Endodermal cell (in vitro differentiated cells): Measurements from ENCODE around the gene LRRC23. TPM values are rescaled to one million over a fixed set of nuclear protein-coding genes. Genes with fewer than 3 reads are reported as not detected.

ENCODE experiments used
- DNase-seq: peaks from one replicate; pipeline ENCODE4 v3.0.0-alpha.2; 2017
- H3K27ac ChIP-seq: 2 replicates; pipeline ENCODE4 v1.5.1; 2013; ENCODE audit warnings: mild to moderate bottlenecking, low read depth, low read length, moderate library complexity
- H3K27me3 ChIP-seq: 2 replicates; pipeline ENCODE4 v1.6.1; 2013; ENCODE audit warnings: mild to moderate bottlenecking, low read length, moderate library complexity; ENCODE audit not compliant: insufficient read depth, control insufficient read depth, poor library complexity, severe bottlenecking
- H3K36me3 ChIP-seq: 2 replicates; pipeline ENCODE4 v1.7.0; 2013; ENCODE audit warnings: mild to moderate bottlenecking, low read length, moderate library complexity; ENCODE audit not compliant: control insufficient read depth, insufficient read depth
- H3K4me1 ChIP-seq: one replicate; pipeline ENCODE4 v1.7.0; 2013; ENCODE audit warnings: low read length; ENCODE audit not compliant: control insufficient read depth, insufficient read depth
- H3K4me3 ChIP-seq: 2 replicates; pipeline ENCODE4 v1.5.1; 2013; ENCODE audit warnings: mild to moderate bottlenecking, low read length, moderate library complexity
- H3K9ac ChIP-seq: 2 replicates; pipeline ENCODE4 v1.6.1; 2013; ENCODE audit warnings: mild to moderate bottlenecking, low read length, moderate library complexity; ENCODE audit not compliant: poor library complexity, severe bottlenecking; ENCODE audit errors: extremely low read depth
- H3K9me3 ChIP-seq: 2 replicates; pipeline ENCODE4 v1.6.1; 2013; ENCODE audit warnings: mild to moderate bottlenecking, low read length, moderate library complexity; ENCODE audit not compliant: control insufficient read depth
- H3K27ac Mint-ChIP-seq: 2 replicates; pipeline ENCODE4 v1.8.0; 2020; ENCODE audit warnings: mixed read lengths
- H3K27me3 Mint-ChIP-seq: 2 replicates; pipeline ENCODE4 v1.8.0; 2021; ENCODE audit warnings: mild to moderate bottlenecking, mixed read lengths; ENCODE audit not compliant: insufficient read depth
- H3K36me3 Mint-ChIP-seq: 2 replicates; pipeline ENCODE4 v1.8.0; 2020; ENCODE audit warnings: low read depth, mixed read lengths
- H3K4me1 Mint-ChIP-seq: 2 replicates; pipeline ENCODE4 v1.8.0; 2020; ENCODE audit warnings: mixed read lengths
- H3K4me3 Mint-ChIP-seq: 2 replicates; pipeline ENCODE4 v1.8.0; 2020; ENCODE audit warnings: mild to moderate bottlenecking, moderate library complexity, mixed read lengths
- H3K9me3 Mint-ChIP-seq: 2 replicates; pipeline ENCODE4 v1.8.0; 2020; ENCODE audit warnings: mild to moderate bottlenecking, mixed read lengths
- CTCF ChIP-seq: fragments of 200-600 bp; sonication (generic); conservative IDR thresholded peaks from 2 replicates; pipeline ENCODE4 v1.5.0; 2021; ENCODE audit warnings: antibody characterized with exemption, mild to moderate bottlenecking
- WGBS, 2 experiments: methylation state at CpG; one replicate each; pipeline versions ENCODE4 v1.1.5 to v1.1.7; 2013; ENCODE audit warnings: missing lambda C conversion rate in 2 of 2, mixed read lengths in 1 of 2; ENCODE audit not compliant: insufficient coverage in 1 of 2, insufficient read length in 1 of 2; 5-methylcytosine and 5-hydroxymethylcytosine counted together
- total RNA-seq, 2 donors: library from RNA; stranded (reverse); fragmentation: NEBNext Ultra II Directional in 1 of 2; extraction: Animal tissue kit (Norgen Biotek cat#: 25700) in 1 of 2; gene quantifications; 2 replicates in 1 of 2; 3 replicates in 1 of 2; pipeline ENCODE4 v1.2.1, GENCODE V29; 2021

Gene LRRC23
- total RNA-seq, 2 donors from 2014 or later, result 7.8 to 11.5 TPM

DNA sequence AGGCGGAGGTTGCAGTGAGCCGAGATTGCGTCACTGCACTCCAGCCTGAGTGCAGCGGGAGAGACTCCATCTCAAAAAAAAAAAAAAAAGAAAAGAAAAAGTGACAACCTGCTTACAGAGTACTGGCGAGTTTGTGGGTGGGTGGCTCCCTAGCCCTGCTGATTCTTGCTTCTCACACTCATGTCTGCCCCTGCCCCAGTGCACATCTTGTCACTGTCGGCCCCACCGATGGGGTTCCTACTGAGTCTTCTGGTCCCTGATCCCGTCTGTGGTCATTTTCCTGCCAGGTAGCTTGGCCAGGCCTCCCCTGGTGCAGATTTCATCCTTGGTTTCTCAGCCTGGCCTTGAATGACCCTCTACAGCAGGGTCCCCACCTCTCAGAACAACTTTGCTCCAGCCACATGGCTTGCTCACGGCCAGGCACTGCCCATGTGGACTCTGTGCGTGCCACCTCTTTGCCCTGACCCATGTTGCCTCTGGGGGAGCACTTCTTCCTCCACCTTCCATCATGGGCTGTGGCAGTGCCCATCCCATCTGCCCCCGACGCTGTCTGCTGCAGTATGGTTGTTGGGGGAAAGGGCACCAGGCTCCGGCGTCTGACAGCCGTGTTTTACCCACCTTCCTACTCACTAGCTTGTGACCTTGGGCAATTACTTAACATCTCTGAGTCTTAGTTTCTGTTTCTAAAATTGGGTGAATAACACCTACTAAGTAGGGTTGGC, 44.4 kb downstream of the LRRC23 start:
- no peak overlapping the region for H3K27ac ChIP-seq
- H3K9me3 ChIP-seq, result no peaks in the 10 kb centered on the region
- Mint-ChIP-seq H3K27me3 (no peaks in the 10 kb centered on the region), H3K9me3 (no peaks in the 10 kb centered on the region), H3K27ac (no peak overlapping the region), H3K36me3 (peaks cover 6% of the 10 kb centered on the region), H3K4me3 (no peak overlapping the region), H3K4me1 (peaks cover 26% of the 10 kb centered on the region)
- peak; percentile 44 for TF ChIP-seq CTCF
- H3K4me1 ChIP-seq, result peaks cover 7% of the 10 kb centered on the region
- no peak overlapping the region for H3K4me3 ChIP-seq
- H3K27me3 ChIP-seq, result no peaks in the 10 kb centered on the region
- no peak for DNase-seq
- H3K9ac ChIP-seq, result no peak overlapping the region
- 90 to 93% methylated on average over 8 to 15 of the region's 15 CpGs for WGBS, 2 experiments
- no peaks in the 10 kb centered on the region for H3K36me3 ChIP-seq

GRCh38 chr12:6950401-6950801, 45.8 kb downstream of the LRRC23 start:
- no peak overlapping the region for H3K4me3 Mint-ChIP-seq
- no peaks in the 10 kb centered on the region for H3K27me3 ChIP-seq
- TF ChIP-seq CTCF, result peak; percentile 68
- peaks cover 8% of the 10 kb centered on the region for H3K36me3 Mint-ChIP-seq
- WGBS, 2 experiments, result 98 to 100% methylated on average over 1 of the region's 1 CpG
- peaks cover 5% of the 10 kb centered on the region for H3K4me1 ChIP-seq
- no peaks in the 10 kb centered on the region for H3K9me3 Mint-ChIP-seq
- no peak overlapping the region for H3K9ac ChIP-seq
- no peaks in the 10 kb centered on the region for H3K9me3 ChIP-seq
- peaks cover 17% of the 10 kb centered on the region for H3K4me1 Mint-ChIP-seq
- no peak overlapping the region for H3K27ac ChIP-seq
- H3K4me3 ChIP-seq, result no peak overlapping the region
- no peaks in the 10 kb centered on the region for H3K27me3 Mint-ChIP-seq
- no peak for DNase-seq
- no peaks in the 10 kb centered on the region for H3K36me3 ChIP-seq
- H3K27ac Mint-ChIP-seq, result peak overlapping the region; percentile 25

DNA sequence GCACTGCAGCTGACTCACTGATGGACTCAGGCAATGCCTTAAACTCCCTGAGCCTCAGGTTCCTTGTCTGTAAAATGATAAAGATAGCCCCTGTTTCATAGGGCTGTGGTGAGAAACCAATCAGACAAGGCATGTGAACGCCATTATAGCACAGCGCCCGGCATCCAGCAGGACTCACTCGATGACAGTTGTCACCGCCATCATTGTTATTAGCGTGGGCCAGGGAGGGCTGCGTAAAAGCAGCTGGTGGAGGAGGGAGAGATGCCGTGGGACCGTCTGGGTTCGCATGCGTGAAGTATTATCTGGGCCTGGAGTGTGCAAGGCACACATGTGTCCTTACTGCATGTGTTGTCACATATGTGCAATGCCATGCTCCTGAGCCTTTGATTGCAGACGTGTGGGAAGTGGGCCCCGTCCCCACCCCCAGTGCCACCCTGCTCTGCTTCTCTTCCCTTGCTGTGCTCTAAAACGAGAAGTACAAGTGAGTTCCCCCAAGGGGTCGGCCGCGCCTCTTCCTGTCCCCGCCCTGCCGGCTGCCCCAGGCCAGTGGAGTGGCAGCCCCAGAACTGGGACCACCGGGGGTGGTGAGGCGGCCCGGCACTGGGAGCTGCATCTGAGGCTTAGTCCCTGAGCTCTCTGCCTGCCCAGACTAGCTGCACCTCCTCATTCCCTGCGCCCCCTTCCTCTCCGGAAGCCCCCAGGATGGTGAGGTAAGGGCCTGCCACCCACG, 46.4 kb downstream of the LRRC23 start, which contains the start of gene PTPN6:
TSS of gene PTPN6 (plus strand) at position 546 of the 730 bp plus-strand sequence. CDS start at position 703, 157 bp downstream.
- no peak within 1 kb of the TSS for H3K27ac ChIP-seq
- TF ChIP-seq CTCF, result no peak
- no peaks in the 10 kb centered on the region for H3K27me3 ChIP-seq
- H3K27ac Mint-ChIP-seq, result peak within 1 kb of the TSS; percentile 25
- no peaks in the 10 kb centered on the region for H3K27me3 Mint-ChIP-seq
- H3K36me3 ChIP-seq, result no peaks in the 10 kb centered on the region
- H3K9me3 Mint-ChIP-seq, result no peaks in the 10 kb centered on the region
- H3K36me3 Mint-ChIP-seq, result peaks cover 13% of the 10 kb centered on the region
- no peak within 1 kb of the TSS for H3K4me3 ChIP-seq
- no peak for DNase-seq
- 91% methylated on average over 21 to 25 of the region's 25 CpGs for WGBS, 2 experiments
- H3K4me1 Mint-ChIP-seq, result peaks cover 11% of the 10 kb centered on the region
- no peaks in the 10 kb centered on the region for H3K4me1 ChIP-seq
- H3K9me3 ChIP-seq, result no peaks in the 10 kb centered on the region
- no peak within 1 kb of the TSS for H3K4me3 Mint-ChIP-seq
- H3K9ac ChIP-seq, result no peak within 1 kb of the TSS
